BJ (cell line): Measurements from ENCODE around the gene DOK3. TPM values are rescaled to one million over a fixed set of nuclear protein-coding genes. Genes with fewer than 3 reads are reported as not detected.

ENCODE experiments used
- CTCF ChIA-PET: fragments of 350-600 bp; formaldehyde crosslinking; extraction: SDS; loops from one replicate; lab custom pipeline; 2021; ENCODE audit warnings: antibody characterized with exemption, inconsistent platforms; lab: Yijun Ruan, JAX
- POLR2A ChIA-PET: fragments of 300-600 bp; sonication (Branson Sonifier 250); formaldehyde crosslinking; extraction: SDS; loops from one replicate; lab custom pipeline; 2021; ENCODE audit warnings: antibody characterized with exemption; lab: Charles Lee
- DNase-seq: peaks from one replicate; pipeline ENCODE4 v3.0.0-alpha.2; 2011; ENCODE audit warnings: low read depth
- H3K27me3 ChIP-seq: 2 replicates; pipeline ENCODE4 v1.6.0; 2011; ENCODE audit warnings: low read length; ENCODE audit not compliant: control insufficient read depth, insufficient read depth
- H3K36me3 ChIP-seq: 2 replicates; pipeline ENCODE4 v1.5.1; 2011; ENCODE audit warnings: low read length; ENCODE audit not compliant: control insufficient read depth, insufficient read depth
- H3K4me3 ChIP-seq: 2 replicates; pipeline ENCODE4 v1.5.1; 2011; ENCODE audit warnings: low read depth, mild to moderate bottlenecking, control low read depth, low read length
- CTCF ChIP-seq: IDR thresholded peaks from 2 replicates; pipeline ENCODE4 v1.5.1; 2011; ENCODE audit warnings: low read depth, mild to moderate bottlenecking, control low read depth, inconsistent platforms, low read length, moderate library complexity; ENCODE audit not compliant: insufficient read depth
- polyA plus RNA-seq: library from polyadenylated mRNA; depleted of rRNA; stranded (reverse); fragments of >200 nt; gene quantifications from 2 replicates; pipeline ENCODE4 v1.2.3, GENCODE V29; 2011

The DOK3 gene
- polyA plus RNA-seq, 1 experiment: 1.2 TPM

- no peak overlapping the region for H3K4me3 ChIP-seq
- no peaks in the 10 kb centered on the region for H3K27me3 ChIP-seq
- CTCF ChIA-PET: interaction anchor here (1.0 to 5.2 kb wide), 7 partner anchors 7 to 133 kb away, joined by 3 to 61 read pairs (median 13); partner anchors contain the start of gene DOK3
- DNase-seq: no peak
- H3K36me3 ChIP-seq: no peaks in the 10 kb centered on the region; the same call in 1 of the 2 replicates
- TF ChIP-seq CTCF: no peak
- POLR2A ChIA-PET: no interaction called here
These were observed 6.7 kb downstream of the DOK3 start for GRCh38 chr5:177502886-177503285.

GRCh38 chr5:177501874-177502678 is 7.5 kb downstream of the DOK3 start:
- H3K4me3 ChIP-seq: no peak overlapping the region
- H3K27me3 ChIP-seq: no peaks in the 10 kb centered on the region
- no peak for TF ChIP-seq CTCF
- H3K36me3 ChIP-seq: no peaks in the 10 kb centered on the region; the same call in 1 of the 2 replicates
- POLR2A ChIA-PET: no interaction called here
- CTCF ChIA-PET: interaction anchor here (0.8 to 5.2 kb wide), 28 partner anchors 8 to 389 kb away, joined by 3 to 61 read pairs (median 6); partner anchors contain the start of genes DDX41, DOK3, FAM193B and MXD3
- DNase-seq: no peak

- ChIA-PET CTCF (interaction anchor here (0.6 to 5.2 kb wide), 38 partner anchors 8 to 388 kb away, joined by 3 to 61 read pairs (median 5); partner anchors contain the start of genes DDX41, DOK3, FAM193B and MXD3), POLR2A (interaction anchor here (0.7 kb wide), 1 partner anchor 68 kb away, joined by 4 read pairs; no protein-coding TSS in a partner anchor)
- Histone ChIP-seq H3K36me3 (peaks cover 2% of the 10 kb centered on the region; the same call in 1 of the 2 replicates), H3K4me3 (no peak overlapping the region), H3K27me3 (no peaks in the 10 kb centered on the region)
- TF ChIP-seq CTCF: peak; percentile 98
- no peak for DNase-seq
These were observed 8.7 kb downstream of the DOK3 start for GRCh38 chr5:177500685-177501522.

- Histone ChIP-seq H3K4me3 (no peak overlapping the region), H3K27me3 (no peaks in the 10 kb centered on the region), H3K36me3 (peaks cover 8% of the 10 kb centered on the region)
- CTCF ChIA-PET: interaction anchor here (0.8 to 7.9 kb wide), 12 partner anchors 7 to 188 kb away, joined by 3 to 82 read pairs (median 14); partner anchors contain the start of genes DDX41, DOK3 and MXD3
- no peak for DNase-seq
- POLR2A ChIA-PET: no interaction called here
- no peak for TF ChIP-seq CTCF
These were observed 9.8 kb downstream of the DOK3 start for GRCh38 chr5:177499842-177500241.
